Kidney capillary endothelial cell (primary cell): ENCODE results near the gene SPEM2.

Experiments used
- DNase-seq: peaks from one replicate; pipeline ENCODE4 v3.0.0-alpha.2; 2018; ENCODE audit warnings: low spot score

SPEM2 gene

DNA sequence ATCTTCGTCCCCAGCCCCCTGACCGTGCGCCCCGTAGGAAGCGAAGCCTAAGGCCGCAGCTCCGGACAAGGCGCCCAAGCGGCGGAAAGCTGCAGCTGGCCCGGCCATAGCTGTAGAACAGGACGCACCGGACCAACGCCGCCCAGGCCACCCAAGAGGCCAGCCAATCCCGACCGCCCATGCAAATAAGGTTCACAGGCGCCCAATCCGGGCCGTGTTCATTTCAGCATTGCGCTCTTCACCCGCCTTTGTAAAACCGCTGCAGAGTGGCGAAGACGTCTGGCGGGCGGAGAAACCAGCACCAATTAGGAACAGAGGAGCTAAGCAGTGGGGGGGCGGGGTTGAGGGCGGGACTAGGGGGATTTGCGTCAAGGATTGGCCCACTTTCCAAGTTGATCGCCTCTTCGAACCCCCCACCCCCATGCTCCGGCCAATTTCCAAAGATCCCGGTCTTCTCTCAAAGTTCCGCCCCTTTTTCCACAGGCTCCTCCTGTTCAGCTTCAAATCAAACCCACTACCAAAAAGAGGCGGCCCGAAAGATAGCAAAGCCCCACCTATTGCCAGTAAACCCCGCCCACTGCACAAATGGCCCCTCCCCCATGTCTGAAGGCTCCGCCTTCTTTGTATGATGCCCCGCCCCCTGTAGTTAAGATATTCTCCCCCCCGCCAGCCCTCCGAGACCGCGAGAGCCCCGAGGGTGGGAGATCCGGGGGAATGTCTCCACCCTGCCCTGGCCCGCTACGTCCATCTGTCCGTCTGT is 21.3 kb upstream of the SPEM2 start, which contains the start of gene TMEM256:
TMEM256 (minus strand) TSS at position 121 of the 760 bp plus-strand sequence; CDS start at position 108, 13 bp downstream.
- peak; percentile 99 for DNase-seq

GRCh38 chr17:7404737-7405349 is 20.6 kb upstream of the SPEM2 start:
- peak; percentile 36 for DNase-seq

DNA sequence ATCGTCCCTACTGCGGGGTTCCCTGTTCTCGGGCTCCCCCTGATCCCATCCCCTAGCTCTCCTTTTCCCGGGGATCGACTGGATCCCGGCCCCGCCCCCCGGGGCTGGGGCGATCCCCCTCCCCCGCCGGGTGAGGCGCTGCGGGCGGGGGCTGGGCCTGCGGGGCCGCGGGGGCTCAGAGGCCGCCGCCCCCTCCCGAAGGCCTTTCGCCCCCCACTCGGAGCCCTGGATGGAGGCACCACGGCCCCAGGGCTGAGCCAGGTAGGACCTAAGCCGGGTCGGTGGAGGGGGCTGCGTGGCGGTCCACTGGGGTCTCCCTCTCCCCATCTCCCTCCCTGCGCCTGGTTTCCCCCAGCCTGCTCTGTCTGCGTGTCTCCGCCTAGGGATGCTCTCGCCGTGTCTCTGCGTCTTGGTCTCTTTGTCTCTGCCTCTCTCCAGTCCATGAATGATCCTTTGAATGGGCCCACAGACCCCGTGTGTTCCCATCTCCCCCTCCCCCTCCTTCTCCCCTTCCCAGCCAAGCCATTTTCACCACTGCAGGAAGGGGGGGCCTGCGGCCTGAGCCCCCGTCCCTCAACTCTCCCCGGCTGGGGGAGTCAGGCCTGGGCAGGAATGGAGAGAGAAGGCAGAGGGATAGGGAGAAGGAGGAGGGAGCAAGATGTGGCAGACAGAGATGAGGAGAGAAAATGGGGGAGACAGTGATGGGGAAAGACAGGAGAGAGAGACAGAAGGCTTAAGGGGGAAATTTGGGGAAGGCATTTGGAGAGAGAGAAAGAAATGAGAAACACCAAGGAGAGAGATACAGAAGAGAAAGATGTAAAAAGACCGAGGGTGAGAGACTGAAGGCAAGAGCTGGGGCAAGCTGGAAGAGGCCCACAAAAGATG is 19.8 kb upstream of the SPEM2 start:
- DNase-seq, result no peak

- no peak for DNase-seq
Measured at GRCh38 chr17:7406235-7406825, 19.1 kb upstream of the SPEM2 start.

DNA sequence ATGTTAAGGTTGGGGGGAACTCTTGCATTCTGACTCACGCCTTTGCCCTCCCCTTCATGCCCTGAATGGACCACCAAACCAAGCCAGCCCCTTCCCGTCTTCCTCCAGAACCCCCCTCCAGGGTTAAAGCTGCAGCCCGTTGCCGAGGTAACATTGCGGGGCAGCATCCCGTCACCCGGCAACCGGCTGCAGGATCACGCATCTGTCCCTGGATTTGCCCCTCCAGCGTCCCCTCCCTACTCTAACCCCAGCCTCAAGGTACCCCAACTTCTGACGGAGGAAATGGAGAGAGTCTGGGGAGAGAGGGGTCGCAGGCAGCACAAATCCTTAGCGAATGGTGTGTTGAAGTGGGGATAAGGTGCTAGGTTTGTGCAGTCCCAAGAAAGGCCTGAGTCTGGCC is 18.3 kb upstream of the SPEM2 start:
- DNase-seq, result no peak

- DNase-seq, result no peak
Measured at GRCh38 chr17:7407485-7408251, 17.7 kb upstream of the SPEM2 start, which contains the start of gene NLGN2. NLGN2 (plus strand) TSS chr17:7407845; CDS start chr17:7408256, 411 bp downstream.

DNA sequence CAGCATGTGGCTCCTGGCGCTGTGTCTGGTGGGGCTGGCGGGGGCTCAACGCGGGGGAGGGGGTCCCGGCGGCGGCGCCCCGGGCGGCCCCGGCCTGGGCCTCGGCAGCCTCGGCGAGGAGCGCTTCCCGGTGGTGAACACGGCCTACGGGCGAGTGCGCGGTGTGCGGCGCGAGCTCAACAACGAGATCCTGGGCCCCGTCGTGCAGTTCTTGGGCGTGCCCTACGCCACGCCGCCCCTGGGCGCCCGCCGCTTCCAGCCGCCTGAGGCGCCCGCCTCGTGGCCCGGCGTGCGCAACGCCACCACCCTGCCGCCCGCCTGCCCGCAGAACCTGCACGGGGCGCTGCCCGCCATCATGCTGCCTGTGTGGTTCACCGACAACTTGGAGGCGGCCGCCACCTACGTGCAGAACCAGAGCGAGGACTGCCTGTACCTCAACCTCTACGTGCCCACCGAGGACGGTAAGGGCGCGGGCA is 17.1 kb upstream of the SPEM2 start:
- no peak for DNase-seq

DNA sequence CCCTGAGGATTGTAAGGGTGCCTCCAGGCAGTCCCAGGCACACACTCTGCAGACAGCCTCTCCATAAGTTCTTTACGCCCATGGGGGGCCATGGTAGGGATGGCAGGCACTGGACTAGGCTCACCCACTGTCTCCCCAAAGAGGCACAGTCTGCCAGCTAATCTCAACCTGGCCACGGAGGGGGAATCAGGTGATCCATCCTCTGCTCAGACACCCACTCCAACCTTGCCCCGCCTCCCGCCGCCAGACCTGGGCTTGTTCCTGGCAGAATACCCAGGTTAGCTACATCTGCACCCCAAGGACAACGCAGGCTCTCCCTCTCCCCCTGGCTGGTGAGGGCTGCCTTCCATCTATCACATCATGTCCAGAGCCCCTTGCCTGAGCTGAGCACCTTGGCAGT is 16.6 kb upstream of the SPEM2 start:
- DNase-seq, result no peak

GRCh38 chr17:7409716-7410115 is 15.7 kb upstream of the SPEM2 start:
- DNase-seq, result no peak

DNA sequence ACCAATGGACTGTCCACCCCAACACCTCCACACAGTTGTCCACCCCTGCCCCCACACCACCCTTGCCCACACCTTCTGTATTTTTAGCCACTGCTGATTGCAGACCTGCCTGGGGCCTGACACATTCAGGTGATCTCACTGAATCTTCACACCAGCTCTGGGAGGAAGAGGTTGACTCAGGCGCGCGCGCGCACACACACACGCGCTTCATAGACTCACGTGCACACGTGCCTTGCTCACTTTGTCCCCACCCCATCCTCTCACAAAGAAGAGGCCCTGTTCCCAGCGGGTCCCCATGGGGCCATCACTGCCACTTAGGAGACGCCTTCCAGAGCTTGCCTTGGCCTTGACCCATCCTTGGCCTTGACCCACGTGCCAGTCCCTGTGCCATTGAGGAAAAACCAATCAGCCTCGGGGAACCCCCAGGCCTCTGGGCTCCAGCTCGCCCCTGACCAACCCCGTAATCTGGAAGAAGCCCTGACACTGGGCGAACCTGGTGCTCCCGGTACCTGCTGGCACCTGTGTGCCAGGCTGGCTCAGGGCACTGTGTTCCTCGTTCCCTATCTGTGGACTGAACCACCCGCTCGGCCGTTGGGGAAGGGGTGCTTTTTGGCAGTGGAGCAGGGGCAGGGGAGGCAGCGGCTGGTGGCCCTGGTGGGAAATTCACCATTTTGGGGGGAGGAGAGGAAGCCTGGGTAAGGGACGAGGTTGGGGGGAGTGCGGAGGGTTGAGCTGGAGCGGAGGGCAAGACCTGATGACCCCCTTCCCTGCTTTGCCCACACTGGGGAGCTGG is 14.6 kb upstream of the SPEM2 start:
- no peak for DNase-seq

- no peak for DNase-seq
Measured at GRCh38 chr17:7411427-7411750, 14.0 kb upstream of the SPEM2 start.

DNA sequence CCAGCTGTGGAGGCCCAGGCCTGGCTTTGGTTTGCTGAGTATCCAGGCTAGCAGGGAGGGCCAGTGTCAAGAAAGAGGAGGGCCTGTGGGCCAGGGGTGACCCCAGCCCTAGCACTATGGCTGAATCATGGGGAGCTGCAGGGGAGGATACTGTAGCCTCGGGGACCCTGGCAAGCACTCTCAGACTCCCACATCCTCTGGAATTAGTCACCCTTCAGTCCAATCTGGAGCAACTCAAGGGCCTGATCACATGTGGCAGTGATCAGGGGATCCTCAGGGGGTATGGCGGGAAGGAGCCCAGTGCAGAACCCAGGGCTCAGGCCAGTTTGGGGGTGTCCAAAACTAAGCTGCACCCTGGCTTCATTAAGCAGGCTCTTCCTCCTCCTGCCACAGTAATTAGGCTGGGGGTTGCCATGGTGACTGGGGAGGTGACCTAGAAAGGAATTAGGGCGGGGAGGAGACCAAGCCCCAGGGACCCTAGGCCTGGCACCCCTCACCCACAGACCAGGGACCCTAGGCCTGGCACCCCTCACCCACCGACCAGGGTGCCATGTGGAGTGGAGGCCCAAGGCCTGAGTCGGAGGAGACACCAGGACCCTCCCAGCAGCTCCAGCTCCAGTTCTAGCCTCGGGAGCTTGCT is 11.9 kb upstream of the SPEM2 start:
- no peak for DNase-seq

DNA sequence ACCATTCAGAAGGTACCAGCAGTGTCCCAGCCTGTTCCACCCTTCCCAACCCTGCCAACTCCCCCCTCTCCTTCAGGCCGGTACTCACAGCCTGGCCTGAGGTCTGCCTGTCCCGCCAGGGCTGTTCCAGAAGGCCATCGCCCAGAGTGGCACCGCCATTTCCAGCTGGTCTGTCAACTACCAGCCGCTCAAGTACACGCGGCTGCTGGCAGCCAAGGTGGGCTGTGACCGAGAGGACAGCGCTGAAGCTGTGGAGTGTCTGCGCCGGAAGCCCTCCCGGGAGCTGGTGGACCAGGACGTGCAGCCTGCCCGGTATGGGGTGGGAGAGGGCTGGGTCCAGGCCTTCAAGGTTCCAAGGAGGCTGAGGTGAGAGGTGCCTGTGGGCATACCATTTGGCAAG is 10.6 kb upstream of the SPEM2 start:
- no peak for DNase-seq

GRCh38 chr17:7415784-7416183 is 9.6 kb upstream of the SPEM2 start:
- no peak for DNase-seq

DNA sequence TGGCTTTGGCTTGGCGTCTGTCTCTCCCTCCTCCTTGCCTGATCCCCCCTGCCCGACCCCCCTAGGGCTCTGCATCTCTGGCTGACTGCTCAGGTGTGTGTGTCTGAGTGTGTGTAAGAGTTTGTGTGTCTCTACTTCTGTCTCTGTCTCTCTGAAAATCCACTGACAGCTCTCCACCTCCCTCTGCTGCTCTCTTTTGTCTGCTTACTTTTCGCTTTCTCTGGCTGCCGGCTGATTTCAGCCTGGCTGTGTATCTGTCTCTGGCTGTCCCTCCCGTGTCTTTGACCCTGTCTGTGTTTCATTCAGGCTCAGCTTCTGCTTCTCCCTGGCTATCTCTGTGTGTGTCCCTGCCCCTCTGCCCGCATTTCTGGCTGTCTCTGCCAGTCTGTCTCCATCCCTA is 9.1 kb upstream of the SPEM2 start:
- DNase-seq, result no peak

- no peak for DNase-seq
Measured at GRCh38 chr17:7417056-7417655, 8.3 kb upstream of the SPEM2 start.

GRCh38 chr17:7418472-7419152 is 6.8 kb upstream of the SPEM2 start:
- DNase-seq, result no peak

GRCh38 chr17:7419819-7420610 is 5.4 kb upstream of the SPEM2 start, which contains the start of gene SPEM1:
SPEM1 (plus strand) TSS chr17:7420324; CDS start chr17:7420385, 61 bp downstream.
- DNase-seq, result no peak
